HL-60 (cell line): ENCODE results near the gene PHIP.

Experiments
- DNase-seq, 2 experiments: peaks; one replicate each; pipeline ENCODE4 v3.0.0-alpha.2; 2010 to 2020; ENCODE audit warnings: low read depth in 1 of 2, low spot score in 1 of 2
- H3K27ac ChIP-seq: fragments of 250-450 bp; sonication (Bioruptor Pico); replicated peaks from 2 replicates; pipeline ENCODE4 v1.5.1; 2020; ENCODE audit warnings: mild to moderate bottlenecking, moderate library complexity
- H3K27me3 ChIP-seq: fragments of 250-450 bp; sonication (Bioruptor Pico); 2 replicates; pipeline ENCODE4 v1.5.1; 2021; ENCODE audit warnings: mild to moderate bottlenecking, moderate library complexity; ENCODE audit not compliant: insufficient read depth, poor library complexity, severe bottlenecking
- H3K4me3 ChIP-seq: replicated peaks from 2 replicates; pipeline ENCODE4 v1.5.1; 2011; ENCODE audit warnings: mild to moderate bottlenecking, control low read depth, low read length; ENCODE audit not compliant: insufficient read depth
- CTCF ChIP-seq: IDR thresholded peaks from one replicate; pipeline ENCODE4 v1.5.1; 2011; ENCODE audit warnings: low read length, control low read depth, inconsistent platforms; ENCODE audit not compliant: insufficient read depth
- GABPA ChIP-seq: IDR thresholded peaks from 2 replicates; pipeline ENCODE4 v1.6.1; 2012; ENCODE audit warnings: low read depth
- POLR2AphosphoS5 ChIP-seq: IDR thresholded peaks from 2 replicates; pipeline ENCODE4 v1.6.1; 2012; ENCODE audit warnings: low read depth
- REST ChIP-seq: IDR thresholded peaks from 2 replicates; pipeline ENCODE4 v1.6.1; 2012; ENCODE audit warnings: low read depth; ENCODE audit not compliant: insufficient replicate concordance
- SPI1 ChIP-seq: IDR thresholded peaks from 2 replicates; pipeline ENCODE4 v1.6.1; 2012; ENCODE audit warnings: low read depth, mild to moderate bottlenecking, borderline replicate concordance

Gene PHIP

DNA sequence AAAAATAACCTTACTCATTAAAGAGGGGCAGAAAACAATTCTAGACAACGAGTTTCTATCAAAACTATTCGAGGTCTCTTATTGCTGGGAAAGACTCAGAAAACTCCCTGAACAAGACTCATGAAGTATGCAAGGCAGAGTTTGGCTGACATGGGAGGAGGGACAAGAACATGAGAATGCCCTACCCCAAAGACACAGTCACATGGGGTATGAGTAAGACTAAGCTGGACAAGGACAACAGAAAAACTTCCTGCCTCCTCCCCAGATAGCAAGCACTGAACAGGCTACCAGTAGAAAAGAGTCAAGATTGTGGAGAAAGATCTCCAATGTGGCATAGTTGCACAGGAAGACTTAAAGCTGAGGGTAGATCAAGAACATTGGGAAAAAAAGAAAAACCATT is 39.7 kb upstream of the PHIP start:
- Histone ChIP-seq H3K27me3 (no peaks in the 10 kb centered on the region), H3K4me3 (no peak overlapping the region), H3K27ac (no peak overlapping the region)
- TF ChIP-seq CTCF: no peak
- TF ChIP-seq POLR2AphosphoS5: no peak
- TF ChIP-seq REST: no peak
- TF ChIP-seq GABPA: no peak
- TF ChIP-seq SPI1: no peak
- no peak for DNase-seq

- DNase-seq: no peak
- Histone ChIP-seq H3K27ac (no peak overlapping the region), H3K4me3 (no peak overlapping the region), H3K27me3 (no peaks in the 10 kb centered on the region)
- no peak for TF ChIP-seq SPI1
- TF ChIP-seq POLR2AphosphoS5: no peak
- TF ChIP-seq REST: no peak
- TF ChIP-seq GABPA: no peak
- no peak for TF ChIP-seq CTCF
These were observed 37.6 kb upstream of the PHIP start for GRCh38 chr6:79115553-79116182.

DNA sequence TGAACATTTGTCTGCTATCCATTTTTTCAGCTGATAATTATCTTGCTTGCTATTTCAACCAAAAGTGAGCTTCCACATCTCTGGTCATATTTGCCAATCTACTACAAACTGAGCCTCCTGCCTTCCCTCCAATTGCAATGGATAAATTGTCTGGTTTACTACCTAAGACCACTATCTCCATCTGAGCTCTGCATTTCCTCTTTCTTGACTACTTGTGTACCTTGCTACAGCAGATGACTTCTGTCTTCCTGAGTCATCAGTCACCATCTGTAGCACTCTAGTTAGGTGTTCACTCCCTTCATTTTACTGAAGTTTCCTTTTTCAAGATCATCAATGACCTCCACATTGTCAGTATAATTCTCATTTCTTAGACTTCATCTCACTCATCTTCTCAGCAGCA is 33.5 kb upstream of the PHIP start:
- Histone ChIP-seq H3K4me3 (no peak overlapping the region), H3K27me3 (no peaks in the 10 kb centered on the region), H3K27ac (no peak overlapping the region)
- TF ChIP-seq SPI1: peak; percentile 33; the same call in 1 of the 2 replicates
- no peak for TF ChIP-seq REST
- no peak for DNase-seq
